Coronary artery (tissue), 2 donors: ENCODE data around the gene TBC1D5.

ENCODE experiments used
- DNase-seq: peaks from one replicate; pipeline ENCODE4 v3.0.0-alpha.2; 2017; ENCODE audit warnings: low spot score
- H3K27ac ChIP-seq, 2 donors: fragments of 200-600 bp; sonication (generic); one replicate each; pipeline ENCODE4 v1.5.1; 2016 to 2019
- H3K4me3 ChIP-seq: fragments of 200-600 bp; sonication (generic); 2 replicates; pipeline ENCODE4 v1.5.1; 2016; ENCODE audit warnings: mild to moderate bottlenecking, moderate library complexity
- CTCF ChIP-seq: fragments of 200-600 bp; sonication (generic); IDR thresholded peaks from one replicate; pipeline ENCODE4 v1.5.1; 2019; ENCODE audit warnings: antibody characterized with exemption

The TBC1D5 gene

GRCh38 chr3:17342119-17342518, 400.3 kb downstream of the TBC1D5 start:
- TF ChIP-seq CTCF: no peak
- no peak for DNase-seq
- H3K4me3 ChIP-seq: no peak overlapping the region
- no peak overlapping the region for H3K27ac ChIP-seq

- no peak overlapping the region for H3K27ac ChIP-seq
- TF ChIP-seq CTCF: no peak
- H3K4me3 ChIP-seq: no peak overlapping the region
- no peak for DNase-seq
Measured at GRCh38 chr3:17340693-17341092, 401.7 kb downstream of the TBC1D5 start.

GRCh38 chr3:17340261-17340660, 402.2 kb downstream of the TBC1D5 start:
- Histone ChIP-seq H3K27ac (no peak overlapping the region), H3K4me3 (no peak overlapping the region)
- no peak for DNase-seq
- TF ChIP-seq CTCF: no peak

- TF ChIP-seq CTCF: no peak
- no peak overlapping the region for H3K4me3 ChIP-seq
- no peak overlapping the region for H3K27ac ChIP-seq
- no peak for DNase-seq
Measured at GRCh38 chr3:17339132-17339575, 403.3 kb downstream of the TBC1D5 start.

GRCh38 chr3:17336291-17336690, 406.1 kb downstream of the TBC1D5 start:
- H3K27ac ChIP-seq: no peak overlapping the region
- DNase-seq: no peak
- TF ChIP-seq CTCF: no peak
- no peak overlapping the region for H3K4me3 ChIP-seq

- H3K27ac ChIP-seq: no peak overlapping the region
- no peak for DNase-seq
- no peak for TF ChIP-seq CTCF
- H3K4me3 ChIP-seq: no peak overlapping the region
Measured at GRCh38 chr3:17333893-17334292, 408.5 kb downstream of the TBC1D5 start.

GRCh38 chr3:17333446-17333845, 409.0 kb downstream of the TBC1D5 start:
- no peak for DNase-seq
- no peak for TF ChIP-seq CTCF

More at GRCh38 chr3:17333446-17333845, 409.0 kb downstream of the TBC1D5 start:
- no peak overlapping the region for H3K27ac ChIP-seq
- H3K4me3 ChIP-seq: no peak overlapping the region
